HG03575 (cell line): ENCODE measurements around the gene MKLN1.
"Not testable (repeated sequence)": the region's sequence is repeated elsewhere in the genome, so short reads cannot be mapped to it uniquely, and the experiment has no call there.

Experiments used
- ATAC-seq: cut with Tn5 transposase; IDR thresholded peaks from one replicate; pipeline ENCODE4 v1.9.1; 2021; ENCODE audit not compliant: unreplicated experiment, insufficient number of reproducible peaks, low FRiP score; ENCODE audit errors: extremely low read depth

The MKLN1 gene

DNA sequence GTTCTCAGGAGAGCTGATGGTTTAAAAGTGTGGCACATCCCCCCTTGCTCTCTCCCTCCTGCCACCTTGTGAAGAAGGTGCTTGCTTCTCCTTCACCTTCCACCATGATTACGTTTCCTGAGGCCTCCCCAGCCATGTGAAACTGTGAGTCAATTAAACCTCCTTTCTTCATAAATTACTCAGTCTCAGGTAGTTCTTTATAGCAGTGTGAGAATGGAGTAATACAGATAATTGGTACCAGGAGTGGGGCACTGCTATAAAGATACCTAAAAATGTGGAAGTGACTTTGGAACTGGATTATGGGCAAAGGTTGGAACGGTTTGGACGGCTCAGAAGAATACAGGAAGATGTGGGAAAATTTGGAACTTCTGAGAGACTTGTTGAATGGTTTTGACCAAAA lies 21.6 kb upstream of the MKLN1 start:
- not testable (repeated sequence) for ATAC-seq

- ATAC-seq: no peak
These were observed 20.9 kb upstream of the MKLN1 start for GRCh38 chr7:131306777-131307176.

DNA sequence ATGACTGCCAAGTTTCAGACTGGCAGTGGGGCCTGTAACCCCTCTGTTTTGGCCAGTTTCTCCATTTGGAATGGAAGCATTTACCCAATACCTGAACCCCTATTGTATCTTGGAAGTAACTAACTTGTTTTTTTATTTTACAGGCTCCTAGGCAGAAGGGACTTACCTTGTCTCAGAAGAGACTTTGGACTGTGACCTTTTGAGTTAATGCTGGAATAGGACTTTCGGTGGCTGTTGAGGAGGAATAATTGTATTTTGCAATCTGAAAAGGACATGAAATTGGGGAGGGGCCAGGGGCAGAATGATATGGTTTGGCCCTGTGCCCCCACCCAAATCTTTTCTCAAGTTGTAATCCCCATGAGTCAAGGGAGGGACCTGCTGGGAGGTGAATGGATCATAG lies 20.0 kb upstream of the MKLN1 start:
- ATAC-seq: no peak

DNA sequence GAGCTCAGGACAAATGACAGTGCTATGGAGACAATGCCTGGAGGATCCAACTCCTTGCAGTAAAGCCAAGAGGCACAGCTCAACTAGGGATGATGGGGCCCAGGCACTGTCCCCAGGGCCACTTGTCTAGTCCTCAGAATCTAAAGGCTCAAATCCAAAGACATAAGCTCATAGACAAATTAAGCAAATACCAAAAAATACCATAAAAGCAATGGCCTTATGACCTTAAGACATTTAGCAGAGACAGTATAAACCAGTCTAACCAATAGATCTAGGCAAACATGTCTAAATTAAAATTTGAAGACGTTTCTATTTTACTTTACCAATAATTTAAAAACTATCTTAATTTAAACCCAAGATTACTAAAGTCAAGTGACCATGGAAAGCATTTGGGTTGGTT lies 14.8 kb upstream of the MKLN1 start:
- ATAC-seq: no peak

- ATAC-seq: no peak
These were observed 7.1 kb upstream of the MKLN1 start for GRCh38 chr7:131320603-131321002.

DNA sequence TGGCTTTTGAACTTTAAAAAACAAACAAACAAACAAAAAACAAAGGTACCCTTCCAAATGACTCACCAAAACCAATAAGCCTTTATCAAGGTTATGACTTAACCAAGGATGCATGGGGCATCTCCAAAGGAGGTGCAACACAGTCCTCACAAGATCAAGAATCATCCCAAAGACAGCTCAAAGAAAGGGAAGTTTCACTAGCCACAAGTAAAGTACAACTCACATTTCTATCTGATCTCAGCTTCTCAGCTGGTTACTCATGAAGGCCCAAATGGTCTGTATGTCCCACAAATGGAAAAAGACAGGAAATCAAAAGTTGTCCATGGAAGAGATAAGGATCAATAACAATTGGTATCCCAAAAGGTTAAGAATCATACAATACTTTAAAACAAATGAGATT lies 6.0 kb upstream of the MKLN1 start:
- no peak for ATAC-seq

DNA sequence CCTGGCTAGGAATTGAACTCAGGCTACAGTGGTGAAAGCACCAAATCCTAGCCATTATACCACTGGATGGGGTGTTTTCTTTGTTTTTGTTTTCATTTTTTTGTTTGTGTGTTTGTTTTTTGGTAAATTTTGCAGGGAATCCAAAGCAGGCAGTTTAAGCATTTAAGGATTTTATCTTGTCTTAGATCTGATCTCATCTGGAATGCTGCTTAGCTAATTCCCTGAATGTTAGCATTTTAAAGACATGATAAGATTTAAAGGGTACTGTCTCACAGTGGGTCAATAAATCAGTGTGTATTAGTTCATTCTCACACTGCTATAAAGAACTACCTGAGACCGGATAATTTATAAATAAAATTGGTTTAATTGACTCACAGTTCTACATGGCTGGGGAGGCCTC lies 5.6 kb upstream of the MKLN1 start:
- ATAC-seq: no peak

DNA sequence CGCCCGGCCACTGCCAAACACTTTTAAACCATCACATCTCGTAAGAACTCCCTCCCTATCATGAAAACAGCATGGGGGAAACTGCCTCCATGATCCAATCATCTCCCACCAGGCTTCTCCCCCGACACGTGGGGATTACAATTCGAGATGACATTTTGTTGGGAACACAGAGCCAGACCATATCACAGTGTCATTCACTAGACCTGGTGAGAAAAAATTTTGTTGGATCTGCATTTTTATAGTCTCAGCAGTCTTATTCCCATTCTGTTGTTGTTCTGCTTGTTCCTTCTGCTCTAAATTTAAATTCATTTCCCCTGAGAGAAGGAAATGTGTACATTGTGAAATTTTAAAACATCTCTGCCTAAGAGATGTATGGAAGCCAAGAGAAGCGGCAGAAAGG lies 4.8 kb upstream of the MKLN1 start:
- no peak for ATAC-seq

DNA sequence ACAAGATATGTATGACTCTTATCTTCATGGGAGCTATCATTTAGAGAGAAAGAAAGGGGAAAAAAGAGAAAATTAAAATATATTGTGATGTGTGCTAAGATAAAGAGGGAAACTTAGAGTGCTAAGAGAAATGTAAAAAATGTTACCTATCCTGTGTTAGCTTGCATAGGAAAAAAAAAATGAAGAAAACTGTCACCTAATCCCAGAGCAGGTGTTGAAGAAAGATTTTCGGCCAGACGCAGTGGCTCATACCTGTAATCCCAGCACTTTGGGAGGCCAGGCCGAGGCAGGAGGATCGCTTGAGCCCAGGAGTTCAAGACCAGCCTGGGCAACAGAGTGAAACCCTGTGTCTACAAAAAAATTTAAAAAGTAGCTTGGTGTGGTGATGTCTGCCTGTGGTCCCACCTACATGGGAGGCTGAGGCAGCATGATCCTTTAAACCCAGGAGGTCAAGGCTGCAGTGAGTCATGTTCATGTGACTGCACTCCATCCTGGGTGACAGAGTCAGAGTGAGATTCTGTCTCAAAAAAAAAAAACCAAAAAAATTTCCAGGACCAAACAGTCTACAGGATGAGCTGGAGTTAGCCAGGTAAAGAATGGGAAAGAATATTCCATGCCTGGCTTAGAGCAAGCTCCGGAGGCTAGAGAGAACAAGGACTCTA lies 2.4 kb upstream of the MKLN1 start:
- no peak for ATAC-seq

GRCh38 chr7:131326576-131326975 lies 1.1 kb upstream of the MKLN1 start:
- no peak for ATAC-seq

- ATAC-seq: no peak
These were observed 539 bp upstream of the MKLN1 start for GRCh38 chr7:131327049-131327625.

- ATAC-seq: no peak
These were observed 900 bp downstream of the MKLN1 start for GRCh38 chr7:131328377-131329175.

DNA sequence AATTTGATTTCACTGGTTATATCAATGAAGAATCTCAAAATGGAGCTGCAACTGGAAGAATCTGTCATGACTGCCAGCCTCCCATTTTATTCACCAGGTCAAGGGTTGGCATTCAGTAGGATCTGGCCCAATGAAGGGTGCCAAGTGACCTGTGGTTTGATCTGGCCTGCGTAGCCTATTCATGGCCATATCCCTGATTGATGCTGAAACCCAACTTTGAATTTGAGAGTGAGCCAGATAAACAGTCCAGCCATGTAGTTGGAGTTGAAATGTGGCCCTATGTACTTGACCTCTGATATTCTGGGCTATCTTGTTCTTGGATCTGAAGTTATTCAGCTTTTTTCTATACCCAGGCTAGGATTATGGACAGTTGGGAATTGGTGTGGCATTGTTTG lies 1.5 kb downstream of the MKLN1 start:
- ATAC-seq: no peak

DNA sequence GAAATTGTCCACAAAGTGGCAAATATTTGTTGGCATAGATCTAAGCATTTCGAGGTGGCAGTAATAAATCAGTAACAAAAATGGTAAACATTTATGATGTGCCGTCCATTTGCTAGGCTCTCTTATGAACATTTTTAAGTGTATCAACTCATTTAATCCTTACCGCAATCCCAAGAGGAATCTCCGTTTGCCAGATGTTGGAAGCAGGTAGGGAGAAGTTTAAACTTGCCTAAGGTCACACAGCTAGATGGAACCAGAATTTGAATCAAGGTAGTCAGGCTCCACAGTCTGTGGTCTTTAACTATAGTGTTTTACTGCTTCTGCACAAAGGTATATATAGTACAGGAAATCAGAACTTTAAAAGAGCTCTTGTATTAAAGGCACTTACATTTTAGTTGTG lies 2.6 kb downstream of the MKLN1 start:
- ATAC-seq: no peak

DNA sequence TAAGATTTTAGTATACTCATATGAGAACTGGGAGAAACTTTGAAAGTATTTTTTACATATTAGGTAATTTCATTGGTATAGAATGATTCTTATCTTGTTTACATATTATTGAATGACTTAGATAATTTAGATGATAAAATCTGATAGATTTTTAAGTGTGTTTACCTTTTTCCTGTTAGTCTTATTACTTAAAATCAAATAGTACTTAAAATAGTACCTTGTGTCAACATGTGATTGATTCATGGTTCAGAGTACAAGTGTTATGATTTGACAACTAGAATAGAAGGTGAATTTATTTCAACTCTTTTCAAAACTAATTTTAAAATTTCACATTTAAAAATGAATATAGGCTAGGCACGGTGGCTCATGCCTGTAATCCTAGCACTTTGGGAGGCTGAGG lies 4.1 kb downstream of the MKLN1 start:
- no peak for ATAC-seq

- not testable (repeated sequence) for ATAC-seq
These were observed 5.1 kb downstream of the MKLN1 start for GRCh38 chr7:131332729-131333128.

DNA sequence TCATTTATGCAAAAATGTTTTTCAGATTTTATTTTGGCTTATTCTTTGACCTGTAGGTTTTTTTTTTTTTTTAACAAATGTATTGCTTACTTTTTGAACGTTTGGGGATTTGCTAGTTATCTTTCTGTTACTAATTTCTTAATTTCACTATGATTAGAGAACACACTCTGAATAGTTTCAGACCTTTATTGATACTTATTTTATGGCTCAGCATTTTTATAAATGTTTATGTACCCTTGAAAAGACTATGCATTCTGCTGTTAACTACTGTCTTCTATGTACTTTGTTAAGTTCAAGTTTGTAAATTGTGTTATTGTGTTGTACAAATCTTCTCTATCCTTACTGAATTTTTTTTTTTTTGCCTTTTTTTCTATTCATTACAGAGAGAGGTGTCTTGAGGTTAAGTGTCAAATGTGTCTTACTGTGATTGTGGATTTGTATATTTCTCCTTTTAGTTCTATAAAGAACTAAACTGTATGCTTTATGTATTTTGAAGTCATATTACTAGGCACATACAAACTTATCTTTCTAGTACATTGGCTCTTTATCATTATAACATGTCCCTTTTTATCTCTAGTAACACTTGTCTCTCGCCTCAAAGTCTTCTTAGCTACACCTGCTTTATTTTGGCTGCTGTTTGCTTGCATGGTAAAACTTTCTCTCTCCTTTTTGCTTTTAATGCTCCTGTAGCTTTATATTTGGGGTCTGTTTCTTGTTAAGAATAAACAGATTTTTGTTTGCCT lies 8.1 kb downstream of the MKLN1 start:
- no peak for ATAC-seq

GRCh38 chr7:131336956-131337355 lies 9.3 kb downstream of the MKLN1 start:
- no peak for ATAC-seq

GRCh38 chr7:131338173-131338572 lies 10.5 kb downstream of the MKLN1 start:
- no peak for ATAC-seq
